H9 (cell line): ENCODE measurements around the gene SYNGAP1. TPM values are rescaled to one million over a fixed set of nuclear protein-coding genes. Genes with fewer than 3 reads are reported as not detected.
A peak's percentile ranks its signal among the peaks of the same experiment; 100 is the strongest.

Experiments used
- DNase-seq: peaks from one replicate; pipeline ENCODE4 v3.0.0-alpha.2; 2017
- H2AFZ ChIP-seq: one replicate; pipeline ENCODE4 v1.6.1; 2013; ENCODE audit warnings: mild to moderate bottlenecking, low read length, control low read depth, moderate library complexity
- H2AK5ac ChIP-seq: 2 replicates; pipeline ENCODE4 v1.6.1; 2013; ENCODE audit warnings: low read length, control low read depth, mixed read lengths; ENCODE audit not compliant: insufficient read length
- H2BK120ac ChIP-seq: one replicate; pipeline ENCODE4 v1.6.1; 2013; ENCODE audit warnings: low read depth, mild to moderate bottlenecking, low read length, control low read depth, inconsistent platforms; ENCODE audit not compliant: poor library complexity, severe bottlenecking
- H2BK12ac ChIP-seq: 2 replicates; pipeline ENCODE4 v1.6.1; 2013; ENCODE audit warnings: low read length, control low read depth, mixed read lengths, low read depth; ENCODE audit not compliant: insufficient read length
- H2BK15ac ChIP-seq: 2 replicates; pipeline ENCODE4 v1.6.1; 2013; ENCODE audit warnings: low read depth, low read length, control low read depth
- H2BK20ac ChIP-seq: one replicate; pipeline ENCODE4 v1.6.1; 2013; ENCODE audit warnings: low read depth, mild to moderate bottlenecking, low read length, control low read depth, inconsistent platforms; ENCODE audit not compliant: poor library complexity, severe bottlenecking
- H2BK5ac ChIP-seq: 2 replicates; pipeline ENCODE4 v1.6.1; 2013; ENCODE audit warnings: low read length, control low read depth, mixed read lengths; ENCODE audit not compliant: insufficient read length
- H3K14ac ChIP-seq: 2 replicates; pipeline ENCODE4 v1.6.1; 2013; ENCODE audit warnings: low read length, control low read depth; ENCODE audit not compliant: insufficient read depth
- H3K18ac ChIP-seq: 2 replicates; pipeline ENCODE4 v1.6.1; 2013; ENCODE audit warnings: low read depth, mild to moderate bottlenecking, mixed read lengths, low read length, control low read depth; ENCODE audit not compliant: insufficient read length
- H3K23ac ChIP-seq: 2 replicates; pipeline ENCODE4 v1.6.1; 2013; ENCODE audit warnings: low read length, control low read depth, mixed read lengths, low read depth; ENCODE audit not compliant: insufficient read length
- H3K23me2 ChIP-seq: 2 replicates; pipeline ENCODE4 v1.6.1; 2013; ENCODE audit warnings: low read depth, mild to moderate bottlenecking, mixed read lengths, low read length, control low read depth; ENCODE audit not compliant: insufficient read length, poor library complexity, severe bottlenecking
- H3K27ac ChIP-seq: 2 replicates; pipeline ENCODE4 v1.5.1; 2013; ENCODE audit warnings: low read length, control low read depth, mixed read lengths, low read depth; ENCODE audit not compliant: insufficient read length
- H3K27me3 ChIP-seq: 2 replicates; pipeline ENCODE4 v1.6.1; 2013; ENCODE audit warnings: low read length, control low read depth, inconsistent platforms; ENCODE audit not compliant: insufficient read depth
- H3K4ac ChIP-seq: 2 replicates; pipeline ENCODE4 v1.6.1; 2013; ENCODE audit warnings: low read depth, mild to moderate bottlenecking, control low read depth, inconsistent platforms, low read length, moderate library complexity
- H3K4me1 ChIP-seq: 2 replicates; pipeline ENCODE4 v1.6.1; 2013; ENCODE audit warnings: low read length, control low read depth, inconsistent platforms; ENCODE audit not compliant: insufficient read depth
- H3K4me2 ChIP-seq: 2 replicates; pipeline ENCODE4 v1.6.1; 2013; ENCODE audit warnings: low read length, control low read depth, mixed read lengths; ENCODE audit not compliant: insufficient read length, insufficient read depth
- H3K56ac ChIP-seq: 2 replicates; pipeline ENCODE4 v1.6.1; 2013; ENCODE audit warnings: low read depth, mild to moderate bottlenecking, mixed read lengths, low read length, control low read depth; ENCODE audit not compliant: insufficient read length
- H3K79me1 ChIP-seq: 2 replicates; pipeline ENCODE4 v1.6.1; 2013; ENCODE audit warnings: low read depth, mild to moderate bottlenecking, moderate library complexity, low read length, control low read depth, inconsistent platforms; ENCODE audit not compliant: insufficient read depth, poor library complexity, severe bottlenecking
- H3K79me2 ChIP-seq: 2 replicates; pipeline ENCODE4 v1.6.1; 2013; ENCODE audit warnings: low read length, control low read depth, inconsistent platforms; ENCODE audit not compliant: insufficient read depth
- H3K9ac ChIP-seq: 2 replicates; pipeline ENCODE4 v1.6.1; 2013; ENCODE audit warnings: low read length, control low read depth, mixed read lengths; ENCODE audit not compliant: insufficient read length; ENCODE audit errors: extremely low read depth
- H3K9me3 ChIP-seq: one replicate; pipeline ENCODE4 v1.6.1; 2013; ENCODE audit warnings: low read depth, low read length, inconsistent platforms; ENCODE audit not compliant: control insufficient read depth
- H3T11ph ChIP-seq: one replicate; pipeline ENCODE4 v1.6.1; 2013; ENCODE audit warnings: mild to moderate bottlenecking, low read length, control low read depth, inconsistent platforms
- H4K20me1 ChIP-seq: one replicate; pipeline ENCODE4 v1.6.1; 2013; ENCODE audit not compliant: control insufficient read depth, insufficient read length, insufficient read depth
- H4K5ac ChIP-seq: 2 replicates; pipeline ENCODE4 v1.6.1; 2013; ENCODE audit warnings: low read depth, mild to moderate bottlenecking, mixed read lengths, low read length, control low read depth; ENCODE audit not compliant: insufficient read length
- H4K8ac ChIP-seq: replicated peaks from 2 replicates; pipeline ENCODE4 v1.6.1; 2013; ENCODE audit warnings: low read length, control low read depth, mixed read lengths, low read depth; ENCODE audit not compliant: insufficient read length
- H4K91ac ChIP-seq: 2 replicates; pipeline ENCODE4 v1.6.1; 2013; ENCODE audit warnings: low read depth, mild to moderate bottlenecking, moderate library complexity, mixed read lengths, low read length, control low read depth; ENCODE audit not compliant: insufficient read length
- H3K27ac Mint-ChIP-seq, 3 experiments: 2 replicates in 2 of 3; 3 replicates in 1 of 3; pipeline ENCODE4 v1.8.0; 2020 to 2021; ENCODE audit warnings: mixed read lengths in 3 of 3, mild to moderate bottlenecking in 1 of 3, moderate library complexity in 1 of 3
- H3K27me3 Mint-ChIP-seq: 2 replicates; pipeline ENCODE4 v1.8.0; 2021; ENCODE audit warnings: low read depth, mild to moderate bottlenecking, moderate library complexity, mixed read lengths
- H3K36me3 Mint-ChIP-seq, 3 experiments: 2 replicates in 2 of 3; 3 replicates in 1 of 3; pipeline ENCODE4 v1.8.0; 2020 to 2021; ENCODE audit warnings: low read depth in 3 of 3, mixed read lengths in 3 of 3; ENCODE audit not compliant: insufficient read depth in 1 of 3
- H3K4me1 Mint-ChIP-seq, 2 experiments: 2 replicates each; pipeline ENCODE4 v1.8.0; 2020; ENCODE audit warnings: mixed read lengths in 2 of 2
- H3K4me3 Mint-ChIP-seq, 2 experiments: 2 replicates in 1 of 2; 3 replicates in 1 of 2; pipeline ENCODE4 v1.8.0; 2020 to 2021; ENCODE audit warnings: mild to moderate bottlenecking in 2 of 2, mixed read lengths in 2 of 2, moderate library complexity in 1 of 2
- H3K9me3 Mint-ChIP-seq, 2 experiments: 2 replicates in 1 of 2; 3 replicates in 1 of 2; pipeline ENCODE4 v1.8.0; 2020; ENCODE audit warnings: mild to moderate bottlenecking in 2 of 2, mixed read lengths in 2 of 2, moderate library complexity in 1 of 2
- WGBS: extraction: QIAGEN DNeasy Blood & Tissue Kit; methylation state at CpG from one replicate; pipeline ENCODE4 v1.1.7; 2013; ENCODE audit warnings: missing lambda C conversion rate, low lambda C conversion rate, mixed read lengths; ENCODE audit not compliant: insufficient read length; ENCODE audit errors: extremely low coverage; 5-methylcytosine and 5-hydroxymethylcytosine counted together
- total RNA-seq: library from RNA; stranded (reverse); gene quantifications from 2 replicates; pipeline ENCODE4 v1.2.1, GENCODE V29; 2021
- TF ChIP-seq, protein P1 (sequence below): fragments of 200-600 bp; sonication (generic); conservative IDR thresholded peaks from 3 replicates; pipeline ENCODE4 v1.8.0; 2021; ENCODE audit warnings: antibody characterized with exemption, mild to moderate bottlenecking

The SYNGAP1 gene
- total RNA-seq, 1 experiment from 2014 or later = 121 TPM

DNA sequence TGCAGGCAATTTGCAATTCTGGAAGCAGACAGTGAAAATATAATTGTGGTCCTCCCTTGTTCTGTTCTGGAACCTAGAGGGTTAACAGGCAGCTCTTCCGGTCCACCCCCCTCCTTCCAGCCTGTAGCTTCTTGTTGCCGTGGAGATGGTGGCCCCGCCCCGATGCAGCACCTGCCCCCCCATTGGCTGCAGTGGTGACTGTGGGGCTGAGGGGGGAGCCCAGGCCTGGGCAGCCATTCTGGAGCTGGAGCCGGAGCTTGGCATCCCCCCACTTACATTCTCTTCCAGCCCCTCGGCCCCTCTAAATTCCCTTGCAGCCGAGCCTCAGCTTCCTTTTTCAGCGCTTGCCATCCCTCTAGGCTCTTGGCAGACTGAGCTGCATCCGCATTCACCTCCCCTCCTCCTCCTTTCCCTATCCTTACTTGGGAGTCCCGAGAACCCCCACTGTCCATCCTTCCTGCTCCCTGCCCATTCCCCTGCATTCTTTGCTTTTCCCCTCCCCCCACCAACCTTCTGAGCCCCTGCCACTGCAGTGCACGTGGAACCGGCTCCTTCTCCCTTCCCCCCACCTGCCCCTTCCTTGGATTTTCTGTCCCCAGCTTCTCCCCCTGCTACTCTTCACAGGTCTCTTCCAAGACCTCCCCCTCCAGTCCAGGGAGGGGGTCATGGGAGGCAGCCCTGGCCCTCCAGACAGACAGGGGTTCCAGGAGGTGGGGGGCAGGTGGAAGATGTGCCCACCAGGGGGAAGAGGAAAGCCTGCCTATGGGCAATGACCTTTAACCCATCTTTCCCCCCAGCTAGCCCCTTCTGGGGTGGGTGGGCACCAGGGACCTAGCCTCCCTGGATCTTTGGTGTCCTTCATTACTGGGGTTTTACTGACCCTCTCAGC is 11.4 kb downstream of the SYNGAP1 start:
- Mint-ChIP-seq H3K27ac (peak overlapping the region; percentile 94 to 97 (median 96)), H3K9me3 (no peaks in the 10 kb centered on the region), H3K27me3 (no peaks in the 10 kb centered on the region; the same call in 1 of the 2 replicates), H3K36me3 (peaks cover 13 to 26% (median 25%) of the 10 kb centered on the region in 3 experiments), H3K4me3 (peak overlapping the region; percentile 75 to 81), H3K4me1 (peaks cover 67 to 77% of the 10 kb centered on the region in 2 experiments)
- Histone ChIP-seq H2AFZ (no peak overlapping the region), H3K4me2 (peak overlapping the region; percentile 88), H2BK5ac (peak overlapping the region; percentile 65), H4K5ac (no peak overlapping the region), H2BK12ac (peak overlapping the region; percentile 84), H3K23me2 (peaks cover 24% of the 10 kb centered on the region), H3K9me3 (no peaks in the 10 kb centered on the region), H3K27me3 (no peaks in the 10 kb centered on the region), H4K91ac (no peak overlapping the region), H2AK5ac (no peak overlapping the region), H3T11ph (no peak overlapping the region), H3K4ac (peak overlapping the region; percentile 48; the same call in 1 of the 2 replicates), H3K9ac (peak overlapping the region; percentile 56), H3K56ac (no peak overlapping the region), H3K14ac (peak overlapping the region; percentile 82), H3K79me1 (peaks cover 5% of the 10 kb centered on the region), H3K79me2 (peaks cover 14% of the 10 kb centered on the region; the same call in 1 of the 2 replicates), H2BK120ac (no peak overlapping the region), H4K20me1 (no peaks in the 10 kb centered on the region), H3K23ac (no peak overlapping the region), H3K4me1 (peaks cover 17% of the 10 kb centered on the region; the same call in 1 of the 2 replicates), H2BK15ac (no peak overlapping the region), H3K27ac (peak overlapping the region; percentile 86), H4K8ac (no peak overlapping the region), H3K18ac (peak overlapping the region; percentile 73), H2BK20ac (no peak overlapping the region)
- peak; percentile 95 for DNase-seq
- TF ChIP-seq, protein P1, sequence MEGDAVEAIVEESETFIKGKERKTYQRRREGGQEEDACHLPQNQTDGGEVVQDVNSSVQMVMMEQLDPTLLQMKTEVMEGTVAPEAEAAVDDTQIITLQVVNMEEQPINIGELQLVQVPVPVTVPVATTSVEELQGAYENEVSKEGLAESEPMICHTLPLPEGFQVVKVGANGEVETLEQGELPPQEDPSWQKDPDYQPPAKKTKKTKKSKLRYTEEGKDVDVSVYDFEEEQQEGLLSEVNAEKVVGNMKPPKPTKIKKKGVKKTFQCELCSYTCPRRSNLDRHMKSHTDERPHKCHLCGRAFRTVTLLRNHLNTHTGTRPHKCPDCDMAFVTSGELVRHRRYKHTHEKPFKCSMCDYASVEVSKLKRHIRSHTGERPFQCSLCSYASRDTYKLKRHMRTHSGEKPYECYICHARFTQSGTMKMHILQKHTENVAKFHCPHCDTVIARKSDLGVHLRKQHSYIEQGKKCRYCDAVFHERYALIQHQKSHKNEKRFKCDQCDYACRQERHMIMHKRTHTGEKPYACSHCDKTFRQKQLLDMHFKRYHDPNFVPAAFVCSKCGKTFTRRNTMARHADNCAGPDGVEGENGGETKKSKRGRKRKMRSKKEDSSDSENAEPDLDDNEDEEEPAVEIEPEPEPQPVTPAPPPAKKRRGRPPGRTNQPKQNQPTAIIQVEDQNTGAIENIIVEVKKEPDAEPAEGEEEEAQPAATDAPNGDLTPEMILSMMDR = no peak
- WGBS = no CpG with 5 or more reads among the region's 12 CpGs
